HepG2 (cell line): ENCODE measurements around the gene LSM14B. TPM values are rescaled to one million over a fixed set of nuclear protein-coding genes. Genes with fewer than 3 reads are reported as not detected.

Experiments used
- ATF2 ChIP-seq: sonication (generic); formaldehyde crosslinking; IDR thresholded peaks from 2 replicates; pipeline ENCODE4 v1.4.0; 2020; ENCODE audit warnings: missing genetic modification reagents
- BORCS8-MEF2B ChIP-seq: sonication (generic); formaldehyde crosslinking; IDR thresholded peaks from 2 replicates; pipeline ENCODE4 v1.8.0; 2022; ENCODE audit warnings: mild to moderate bottlenecking, missing genetic modification reagents
- CEBPZ ChIP-seq: IDR thresholded peaks from 2 replicates; pipeline ENCODE4 v1.6.1; 2012; ENCODE audit warnings: low read length, improper control_type of control experiment
- EED ChIP-seq: sonication (generic); formaldehyde crosslinking; IDR thresholded peaks from 2 replicates; pipeline ENCODE4 v1.5.0; 2020; ENCODE audit warnings: mild to moderate bottlenecking, missing genetic modification reagents
- ETV6 ChIP-seq: sonication (generic); formaldehyde crosslinking; conservative IDR thresholded peaks from 2 replicates; pipeline ENCODE4 v1.4.0; 2020; ENCODE audit warnings: missing genetic modification reagents
- HNF1B ChIP-seq: sonication (generic); formaldehyde crosslinking; IDR thresholded peaks from 2 replicates; pipeline ENCODE4 v1.5.1; 2020; ENCODE audit warnings: mild to moderate bottlenecking, moderate library complexity, missing genetic modification reagents
- KDM2A ChIP-seq: sonication (generic); formaldehyde crosslinking; IDR thresholded peaks from 2 replicates; pipeline ENCODE4 v1.4.0; 2020; ENCODE audit warnings: low read depth, missing genetic modification reagents, borderline replicate concordance
- KMT2B ChIP-seq: IDR thresholded peaks from 2 replicates; pipeline ENCODE4 v1.6.1; 2016; ENCODE audit warnings: missing genetic modification reagents, missing compliant biosample characterization
- MLX ChIP-seq: IDR thresholded peaks from 2 replicates; pipeline ENCODE4 v1.6.1; 2016
- SKI ChIP-seq: fragments of 450-650 bp; IDR thresholded peaks from one replicate; pipeline ENCODE4 v1.6.1; 2018; ENCODE audit warnings: mild to moderate bottlenecking; ENCODE audit not compliant: partially characterized antibody
- SMARCE1 ChIP-seq: fragments of 450-650 bp; IDR thresholded peaks from 2 replicates; pipeline ENCODE4 v1.6.1; 2017; ENCODE audit warnings: borderline replicate concordance
- SMC3 ChIP-seq: IDR thresholded peaks from 2 replicates; pipeline ENCODE4 v1.6.1; 2011; ENCODE audit warnings: low read length, improper control_type of control experiment
- TCF7 ChIP-seq: sonication (generic); IDR thresholded peaks from 2 replicates; pipeline ENCODE4 v1.6.1; 2016; ENCODE audit warnings: antibody characterized with exemption, low read depth
- TEAD3 ChIP-seq: optimal IDR thresholded peaks from 2 replicates; pipeline ENCODE3; 2016; ENCODE audit warnings: borderline replicate concordance
- ZNF160 ChIP-seq: sonication (generic); formaldehyde crosslinking; IDR thresholded peaks from 2 replicates; pipeline ENCODE4 v1.8.0; 2022; ENCODE audit warnings: mild to moderate bottlenecking, inconsistent platforms, missing genetic modification reagents
- ZNF367 ChIP-seq: sonication (generic); formaldehyde crosslinking; IDR thresholded peaks from 2 replicates; pipeline ENCODE4 v1.4.0; 2020; ENCODE audit warnings: missing genetic modification reagents, borderline replicate concordance
- ZNF615 ChIP-seq: sonication (generic); formaldehyde crosslinking; IDR thresholded peaks from 2 replicates; pipeline ENCODE4 v1.5.0; 2020; ENCODE audit warnings: mild to moderate bottlenecking, missing genetic modification reagents, borderline replicate concordance
- ZNF704 ChIP-seq: sonication (generic); formaldehyde crosslinking; IDR thresholded peaks from 2 replicates; pipeline ENCODE4 v1.8.1; 2023; ENCODE audit warnings: mild to moderate bottlenecking, inconsistent platforms, moderate library complexity, missing genetic modification reagents, borderline replicate concordance
- ZNF709 ChIP-seq: sonication (generic); formaldehyde crosslinking; IDR thresholded peaks from 2 replicates; pipeline ENCODE4 v1.5.0; 2020; ENCODE audit warnings: mild to moderate bottlenecking, missing genetic modification reagents
- ZSCAN30 ChIP-seq: sonication (generic); formaldehyde crosslinking; IDR thresholded peaks from 2 replicates; pipeline ENCODE4 v1.5.0; 2020; ENCODE audit warnings: mild to moderate bottlenecking, missing genetic modification reagents
- polyA plus RNA-seq, 8 experiments: library from polyadenylated mRNA; depleted of rRNA in 3 of 8; stranded (reverse) in 7 of 8; unstranded in 1 of 8; fragments of >200 nt; fragmentation: Illumina TruSeq in 4 of 8; extraction: Trizol in 4 of 8; gene quantifications; 2 replicates each; pipeline versions ENCODE4 v1.2.1 to v1.2.3, GENCODE V29; 2011 to 2016; ENCODE audit warnings: low read depth in 4 of 8, missing spikeins in 1 of 8, mixed read lengths in 1 of 8; ENCODE audit not compliant: insufficient read depth in 1 of 8
- total RNA-seq, 5 experiments: library from RNA; depleted of rRNA; stranded (reverse); fragments of >200 nt; fragmentation: Illumina TruSeq; extraction: Trizol; gene quantifications; 2 replicates each; pipeline ENCODE4 v1.2.3, GENCODE V29; 2016; ENCODE audit warnings: low read depth in 1 of 5

LSM14B gene
- total and polyA plus RNA-seq, 2 of the 13 experiments (the other 11 are each of a cell fraction or from before 2014, with no cell fraction given): 43.3 to 79.2 TPM

- no peak for TF ChIP-seq SMC3
- no peak for TF ChIP-seq ETV6 (CRISPR knock-in tag)
- TF ChIP-seq SMARCE1: no peak
- no peak for TF ChIP-seq SKI
- TF ChIP-seq HNF1B (CRISPR knock-in tag): no peak; the same call in 1 of the 2 replicates
- no peak for TF ChIP-seq ZNF160 (CRISPR knock-in tag)
- no peak for TF ChIP-seq ZNF704
- no peak for TF ChIP-seq MLX (CRISPR knock-in tag)
- TF ChIP-seq CEBPZ: no peak
- TF ChIP-seq ZNF367: no peak
- no peak; the same call in none of the 2 replicates for TF ChIP-seq EED (CRISPR knock-in tag)
- TF ChIP-seq KMT2B: peak; percentile 22; the same call in 1 of the 2 replicates
- no peak for TF ChIP-seq TCF7
- no peak for TF ChIP-seq TEAD3 (CRISPR knock-in tag)
- TF ChIP-seq ZNF709 (CRISPR knock-in tag): peak; percentile 64; the same call in 1 of the 2 replicates
- TF ChIP-seq ATF2: no peak
- peak; percentile 82 for TF ChIP-seq KDM2A (CRISPR knock-in tag)
- peak; percentile 69; the same call in 1 of the 2 replicates for TF ChIP-seq BORCS8-MEF2B (CRISPR knock-in tag)
- TF ChIP-seq ZSCAN30: no peak
- no peak for TF ChIP-seq ZNF615 (CRISPR knock-in tag)
Observed at GRCh38 chr20:62143957-62144825, 21.9 kb downstream of the LSM14B start (continued).
